Measurements from ENCODE around the gene VAPB. TPM values are rescaled to one million over a fixed set of nuclear protein-coding genes. Genes with fewer than 3 reads are reported as not detected.

The VAPB gene
- total RNA-seq, 1 donor from 2014 or later = 21.6 TPM

GRCh38 chr20:58433759-58434158, 44.7 kb downstream of the VAPB start:
- no peaks in the 10 kb centered on the region for H3K36me3 ChIP-seq
- TF ChIP-seq POLR2AphosphoS5 (IDR thresholded peaks at IDR 0.05; ENCODE audit: insufficient read depth in 1 of 2, low read depth in 1 of 2) = no peak
- TF ChIP-seq POLR2A (IDR thresholded peaks at IDR 0.05) = no peak
- no peak for TF ChIP-seq CTCF (IDR thresholded peaks at IDR 0.05)
- intact Hi-C loops (cut with DNase I) = no loop called here
- peaks cover 37% of the 10 kb centered on the region for H3K4me1 ChIP-seq
- H3K27ac ChIP-seq = no peak overlapping the region
- no peaks in the 10 kb centered on the region for H3K27me3 ChIP-seq
- no peak for DNase-seq (ENCODE audit: extremely low spot score in 2 of 2)
- no peak overlapping the region for H3K4me3 ChIP-seq
- H3K9me3 ChIP-seq = no peaks in the 10 kb centered on the region

GRCh38 chr20:58434326-58434725, 45.3 kb downstream of the VAPB start:
- Histone ChIP-seq H3K4me3 (no peak overlapping the region), H3K27ac (no peak overlapping the region), H3K9me3 (no peaks in the 10 kb centered on the region), H3K27me3 (no peaks in the 10 kb centered on the region), H3K4me1 (peaks cover 37% of the 10 kb centered on the region), H3K36me3 (peaks cover 0 to 4% of the 10 kb centered on the region in 2 donors)
- intact Hi-C loops (cut with DNase I) = no loop called here
- no peak for TF ChIP-seq CTCF (IDR thresholded peaks at IDR 0.05)
- no peak for TF ChIP-seq POLR2AphosphoS5 (IDR thresholded peaks at IDR 0.05; ENCODE audit: insufficient read depth in 1 of 2, low read depth in 1 of 2)
- no peak for TF ChIP-seq POLR2A (IDR thresholded peaks at IDR 0.05)
- DNase-seq (ENCODE audit: extremely low spot score in 2 of 2) = no peak

- H3K27ac ChIP-seq = no peak overlapping the region
- intact Hi-C loops (cut with DNase I) = no loop called here
- no peaks in the 10 kb centered on the region for H3K9me3 ChIP-seq
- no peak for TF ChIP-seq CTCF (IDR thresholded peaks at IDR 0.05)
- TF ChIP-seq POLR2A (IDR thresholded peaks at IDR 0.05) = no peak
- TF ChIP-seq POLR2AphosphoS5 (IDR thresholded peaks at IDR 0.05; ENCODE audit: insufficient read depth in 1 of 2, low read depth in 1 of 2) = no peak
- H3K27me3 ChIP-seq = no peaks in the 10 kb centered on the region
- no peak overlapping the region for H3K4me3 ChIP-seq
- H3K36me3 ChIP-seq = peaks cover 0 to 7% of the 10 kb centered on the region in 2 donors
- no peak for DNase-seq (ENCODE audit: extremely low spot score in 2 of 2)
- peaks cover 40% of the 10 kb centered on the region for H3K4me1 ChIP-seq
These were observed 46.2 kb downstream of the VAPB start for GRCh38 chr20:58435237-58435636.

GRCh38 chr20:58436868-58437645, 48.0 kb downstream of the VAPB start:
- H3K36me3 ChIP-seq = peaks cover 0 to 7% of the 10 kb centered on the region in 2 donors
- no peak for TF ChIP-seq POLR2AphosphoS5 (IDR thresholded peaks at IDR 0.05; ENCODE audit: insufficient read depth in 1 of 2, low read depth in 1 of 2)
- TF ChIP-seq POLR2A (IDR thresholded peaks at IDR 0.05) = no peak
- TF ChIP-seq CTCF (IDR thresholded peaks at IDR 0.05) = no peak

More at GRCh38 chr20:58436868-58437645, 48.0 kb downstream of the VAPB start:
- intact Hi-C loops (cut with DNase I) = no loop called here
- DNase-seq (ENCODE audit: extremely low spot score in 2 of 2) = no peak
- Histone ChIP-seq H3K9me3 (no peaks in the 10 kb centered on the region), H3K4me3 (no peak overlapping the region), H3K4me1 (peaks cover 27% of the 10 kb centered on the region), H3K27ac (no peak overlapping the region), H3K27me3 (no peaks in the 10 kb centered on the region)

Measured in vagina (tissue), 2 donors.